Osteocyte (in vitro differentiated cells): ENCODE measurements around the gene BHLHE23. TPM values are rescaled to one million over a fixed set of nuclear protein-coding genes. Genes with fewer than 3 reads are reported as not detected.

ENCODE experiments used
- DNase-seq: peaks from one replicate; pipeline ENCODE4 v3.0.0; 2021; ENCODE audit warnings: mixed read lengths; ENCODE audit not compliant: unreplicated experiment; ENCODE audit errors: extremely low spot score
- H3K27ac Mint-ChIP-seq: one replicate; pipeline ENCODE4 v1.8.0; 2021; ENCODE audit warnings: mild to moderate bottlenecking, mixed read lengths; ENCODE audit not compliant: unreplicated experiment
- H3K27me3 Mint-ChIP-seq: one replicate; pipeline ENCODE4 v1.8.0; 2021; ENCODE audit warnings: mixed read lengths; ENCODE audit not compliant: unreplicated experiment
- H3K36me3 Mint-ChIP-seq: one replicate; pipeline ENCODE4 v1.8.0; 2021; ENCODE audit warnings: mixed read lengths; ENCODE audit not compliant: unreplicated experiment
- H3K4me1 Mint-ChIP-seq: one replicate; pipeline ENCODE4 v1.8.0; 2021; ENCODE audit warnings: mixed read lengths; ENCODE audit not compliant: unreplicated experiment
- H3K4me3 Mint-ChIP-seq: one replicate; pipeline ENCODE4 v1.8.0; 2021; ENCODE audit warnings: mild to moderate bottlenecking, moderate library complexity, mixed read lengths; ENCODE audit not compliant: unreplicated experiment
- H3K9me3 Mint-ChIP-seq: one replicate; pipeline ENCODE4 v1.8.0; 2021; ENCODE audit warnings: mixed read lengths; ENCODE audit not compliant: unreplicated experiment
- CTCF ChIP-seq: fragments of 200-600 bp; sonication (generic); IDR thresholded peaks from 2 replicates; pipeline ENCODE4 v1.5.0; 2021; ENCODE audit warnings: antibody characterized with exemption, mild to moderate bottlenecking, moderate library complexity
- total RNA-seq: library from RNA; stranded (reverse); gene quantifications from 2 replicates; pipeline ENCODE4 v1.2.1, GENCODE V29; 2021

BHLHE23 gene
- total RNA-seq, 1 donor from 2014 or later: not detected

- no peaks in the 10 kb centered on the region for H3K36me3 Mint-ChIP-seq
- H3K27me3 Mint-ChIP-seq: peaks cover 43% of the 10 kb centered on the region
- no peak overlapping the region for H3K27ac Mint-ChIP-seq
- H3K4me1 Mint-ChIP-seq: no peaks in the 10 kb centered on the region
- DNase-seq: no peak
- no peak for TF ChIP-seq CTCF
- no peak overlapping the region for H3K4me3 Mint-ChIP-seq
- H3K9me3 Mint-ChIP-seq: no peaks in the 10 kb centered on the region
Measured at GRCh38 chr20:62995481-62995880, 11.3 kb downstream of the BHLHE23 start.

GRCh38 chr20:62994869-62995281 is 11.9 kb downstream of the BHLHE23 start:
- H3K9me3 Mint-ChIP-seq: no peaks in the 10 kb centered on the region
- H3K4me3 Mint-ChIP-seq: no peak overlapping the region
- no peak for DNase-seq
- H3K36me3 Mint-ChIP-seq: no peaks in the 10 kb centered on the region
- no peaks in the 10 kb centered on the region for H3K4me1 Mint-ChIP-seq
- TF ChIP-seq CTCF: no peak
- H3K27ac Mint-ChIP-seq: no peak overlapping the region
- peaks cover 37% of the 10 kb centered on the region for H3K27me3 Mint-ChIP-seq

- no peak for TF ChIP-seq CTCF
- Mint-ChIP-seq H3K4me1 (no peaks in the 10 kb centered on the region), H3K36me3 (no peaks in the 10 kb centered on the region), H3K9me3 (no peaks in the 10 kb centered on the region), H3K27me3 (peaks cover 30% of the 10 kb centered on the region), H3K4me3 (no peak overlapping the region), H3K27ac (no peak overlapping the region)
- no peak for DNase-seq
Measured at GRCh38 chr20:62993856-62994494, 12.8 kb downstream of the BHLHE23 start.

- Mint-ChIP-seq H3K4me3 (no peak overlapping the region), H3K9me3 (no peaks in the 10 kb centered on the region), H3K27ac (no peak overlapping the region), H3K27me3 (peaks cover 27% of the 10 kb centered on the region), H3K4me1 (no peaks in the 10 kb centered on the region), H3K36me3 (no peaks in the 10 kb centered on the region)
- no peak for DNase-seq
- TF ChIP-seq CTCF: no peak
Measured at GRCh38 chr20:62991863-62992262, 14.9 kb downstream of the BHLHE23 start.

GRCh38 chr20:62991196-62991807 is 15.5 kb downstream of the BHLHE23 start:
- Mint-ChIP-seq H3K4me3 (no peak overlapping the region), H3K27me3 (peaks cover 25% of the 10 kb centered on the region), H3K9me3 (no peaks in the 10 kb centered on the region), H3K36me3 (no peaks in the 10 kb centered on the region), H3K27ac (no peak overlapping the region), H3K4me1 (no peaks in the 10 kb centered on the region)
- DNase-seq: no peak
- TF ChIP-seq CTCF: no peak
